ENCODE data around the gene RNF145.

GRCh38 chr5:159198063-159199036, 11.0 kb downstream of the RNF145 start:
- TF ChIP-seq CTCF (IDR thresholded peaks at IDR 0.05) (no peak), POLR2AphosphoS5 (IDR thresholded peaks at IDR 0.05) (no peak)

Measured in prostate gland (tissue), 2 donors.